ENCODE data around the gene HDHD5. TPM values are rescaled to one million over a fixed set of nuclear protein-coding genes. Genes with fewer than 3 reads are reported as not detected.

Gene HDHD5
- total RNA-seq, 1 experiment from 2014 or later = 68.4 TPM

DNA sequence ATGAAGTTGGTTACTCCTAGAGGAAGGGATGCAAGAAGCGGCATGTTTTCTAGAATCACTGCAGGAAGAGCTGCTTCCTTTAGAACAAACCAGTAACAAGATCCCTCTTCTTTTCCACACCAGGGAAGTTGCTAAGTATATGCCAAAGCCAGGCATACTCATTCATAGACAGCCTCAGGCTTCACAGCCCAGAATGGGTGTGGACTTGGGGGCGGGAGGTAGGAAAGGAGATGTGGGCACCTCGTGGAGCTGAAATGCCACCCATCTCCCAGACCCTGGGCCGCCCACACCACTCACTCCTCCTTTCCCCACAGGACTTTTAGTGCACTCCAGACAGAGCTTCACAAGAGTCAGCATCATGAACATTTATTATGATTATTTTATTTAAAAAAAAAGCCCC, 21.9 kb downstream of the HDHD5 start:
- H3K4me2 ChIP-seq (ENCODE audit: insufficient read depth, insufficient read length, low read length) = no peak overlapping the region
- DNase-seq = no peak
- no peaks in the 10 kb centered on the region for H3K9me3 ChIP-seq (ENCODE audit: control insufficient read depth, low read depth, low read length)
- H3K23ac ChIP-seq (ENCODE audit: insufficient read length, low read depth, low read length) = no peak overlapping the region
- no peak overlapping the region for H2AFZ ChIP-seq (ENCODE audit: low read length)
- H3K23me2 ChIP-seq (ENCODE audit: insufficient read length, low read depth, low read length, poor library complexity, severe bottlenecking) = no peaks in the 10 kb centered on the region
- H4K5ac ChIP-seq (ENCODE audit: insufficient read length, low read depth, low read length) = no peak overlapping the region
- Mint-ChIP-seq H3K4me3 (no peak overlapping the region), H3K36me3 (ENCODE audit: insufficient read depth in 1 of 3, low read depth in 3 of 3) (peaks cover 20 to 59% (median 36%) of the 10 kb centered on the region in 3 experiments), H3K27ac (peak overlapping the region in 1 of 3 experiments; percentile 12; a peak in 1 of 7 replicates), H3K27me3 (ENCODE audit: low read depth) (no peaks in the 10 kb centered on the region; the same call in 1 of the 2 replicates), H3K4me1 (peaks cover 3 to 4% of the 10 kb centered on the region in 2 experiments; a peak in 3 of 4 replicates), H3K9me3 (no peaks in the 10 kb centered on the region)
- H3K4me1 ChIP-seq (ENCODE audit: insufficient read depth, low read length) = no peaks in the 10 kb centered on the region
- H2BK12ac ChIP-seq (ENCODE audit: insufficient read length, low read depth, low read length) = no peak overlapping the region
- no peak overlapping the region for H3K14ac ChIP-seq (ENCODE audit: insufficient read depth, low read length)
- no peak overlapping the region for H2BK120ac ChIP-seq (ENCODE audit: low read depth, low read length, poor library complexity, severe bottlenecking)
- WGBS (ENCODE audit: extremely low coverage, insufficient read length, low lambda C conversion rate) = no CpG with 5 or more reads among the region's 4 CpGs
- no peak overlapping the region for H3K56ac ChIP-seq (ENCODE audit: insufficient read length, low read depth, low read length)
- H4K20me1 ChIP-seq (ENCODE audit: control insufficient read depth, insufficient read depth, insufficient read length) = no peaks in the 10 kb centered on the region
- H2BK5ac ChIP-seq (ENCODE audit: insufficient read length, low read length) = no peak overlapping the region
- H2AK5ac ChIP-seq (ENCODE audit: insufficient read length, low read length) = no peak overlapping the region
- no peaks in the 10 kb centered on the region for H3K79me1 ChIP-seq (ENCODE audit: insufficient read depth, low read depth, low read length, poor library complexity, severe bottlenecking)
- no peak overlapping the region for H4K8ac ChIP-seq (replicated peaks; ENCODE audit: insufficient read length, low read depth, low read length)
- H2BK15ac ChIP-seq (ENCODE audit: low read depth, low read length) = no peak overlapping the region
- TF ChIP-seq CTCF (conservative IDR thresholded peaks at IDR 0.05) = no peak
- H3K27me3 ChIP-seq (ENCODE audit: insufficient read depth, low read length) = no peaks in the 10 kb centered on the region
- no peak overlapping the region for H3K9ac ChIP-seq (ENCODE audit: extremely low read depth, insufficient read length, low read length)
- H3K27ac ChIP-seq (ENCODE audit: insufficient read length, low read depth, low read length) = no peak overlapping the region
- no peak overlapping the region for H2BK20ac ChIP-seq (ENCODE audit: low read depth, low read length, poor library complexity, severe bottlenecking)
- H3K79me2 ChIP-seq (ENCODE audit: insufficient read depth, low read length) = no peaks in the 10 kb centered on the region
- H3T11ph ChIP-seq (ENCODE audit: low read length) = no peak overlapping the region
- H4K91ac ChIP-seq (ENCODE audit: insufficient read length, low read depth, low read length) = no peak overlapping the region
- no peak overlapping the region for H3K18ac ChIP-seq (ENCODE audit: insufficient read length, low read depth, low read length)
- H3K4ac ChIP-seq (ENCODE audit: low read depth, low read length) = no peak overlapping the region
